Stimulated activated CD8-positive, alpha-beta memory T cell treated with anti-CD3 and anti-CD28 coated beads, Interleukin-7, amount 100 ng/mL, for 1 hour (primary cell): Measurements from ENCODE around the gene ANKRD6.

Experiments
- DNase-seq, 2 donors: peaks; one replicate each; pipeline ENCODE4 v3.0.0-alpha.2; 2020; ENCODE audit warnings: low read depth in 2 of 2

Gene ANKRD6

DNA sequence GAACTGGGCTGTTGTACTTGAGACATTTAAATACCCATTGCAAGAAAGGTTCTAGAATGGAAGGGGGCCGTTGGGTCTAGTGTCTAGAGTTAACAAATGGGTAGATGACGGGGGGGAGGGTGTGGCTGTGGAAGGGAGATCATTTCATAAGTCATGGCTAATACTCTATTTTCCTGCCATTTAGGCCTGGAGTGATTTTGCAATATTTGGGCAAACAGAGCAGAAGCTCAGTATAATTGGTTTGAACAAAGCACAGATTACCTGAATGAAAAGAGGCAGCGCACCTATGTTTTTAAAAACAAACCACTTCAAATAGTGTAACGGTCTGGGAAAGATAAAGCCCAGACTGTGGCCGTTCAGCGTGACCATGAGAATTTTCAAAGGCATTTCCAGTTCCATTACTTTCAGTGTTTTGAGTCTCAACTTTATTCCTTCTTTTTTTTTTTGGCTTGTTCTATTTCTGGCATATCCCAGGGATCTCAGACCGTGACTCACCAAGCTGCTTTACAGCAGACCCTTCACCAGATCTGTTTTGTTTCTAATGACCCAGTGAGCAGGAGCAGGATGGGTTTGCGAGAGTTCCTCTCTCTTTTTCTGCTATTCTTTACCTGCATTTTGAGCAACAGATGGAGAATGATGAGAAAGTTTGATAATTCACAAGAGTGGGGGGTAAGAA, 131.9 kb downstream of the ANKRD6 start:
- no peak for DNase-seq

DNA sequence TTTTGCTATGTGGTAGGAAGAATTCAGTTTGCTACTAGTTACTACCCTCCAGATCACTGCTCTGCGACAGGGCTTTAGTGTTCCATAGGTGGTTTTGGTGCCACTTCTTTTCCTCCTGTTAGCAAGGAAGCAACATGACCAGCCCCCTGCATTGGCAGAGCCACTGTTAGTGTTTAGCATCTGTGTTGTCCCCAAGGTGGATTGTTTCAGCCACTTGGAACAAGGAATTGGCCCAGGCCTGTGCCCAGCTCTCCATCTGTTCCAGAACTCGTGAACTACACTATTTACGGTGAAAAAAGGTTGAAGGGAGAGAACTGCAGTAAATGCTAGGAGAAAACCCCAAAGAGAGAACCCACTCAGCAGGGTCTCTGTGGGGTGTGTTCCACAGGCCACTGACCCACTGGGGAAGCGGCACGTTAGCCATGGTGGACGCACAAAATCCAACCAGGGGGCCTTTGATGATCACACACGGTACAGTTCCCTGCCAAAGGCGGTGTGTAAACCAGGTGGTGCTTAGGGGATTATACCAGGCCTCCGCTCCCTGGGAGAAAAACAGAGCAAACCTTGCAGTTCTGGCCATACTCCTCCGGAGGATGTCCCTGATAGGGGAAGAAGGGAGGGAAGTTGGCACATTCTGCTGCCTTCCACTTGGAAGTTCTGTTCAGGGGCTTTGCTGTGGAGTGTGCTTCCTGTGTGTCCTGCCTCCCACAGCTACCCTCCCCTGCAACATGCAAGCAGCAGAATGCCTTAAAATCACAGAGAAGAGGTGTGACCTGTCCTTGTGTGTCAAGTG, 133.3 kb downstream of the ANKRD6 start:
- no peak for DNase-seq

DNA sequence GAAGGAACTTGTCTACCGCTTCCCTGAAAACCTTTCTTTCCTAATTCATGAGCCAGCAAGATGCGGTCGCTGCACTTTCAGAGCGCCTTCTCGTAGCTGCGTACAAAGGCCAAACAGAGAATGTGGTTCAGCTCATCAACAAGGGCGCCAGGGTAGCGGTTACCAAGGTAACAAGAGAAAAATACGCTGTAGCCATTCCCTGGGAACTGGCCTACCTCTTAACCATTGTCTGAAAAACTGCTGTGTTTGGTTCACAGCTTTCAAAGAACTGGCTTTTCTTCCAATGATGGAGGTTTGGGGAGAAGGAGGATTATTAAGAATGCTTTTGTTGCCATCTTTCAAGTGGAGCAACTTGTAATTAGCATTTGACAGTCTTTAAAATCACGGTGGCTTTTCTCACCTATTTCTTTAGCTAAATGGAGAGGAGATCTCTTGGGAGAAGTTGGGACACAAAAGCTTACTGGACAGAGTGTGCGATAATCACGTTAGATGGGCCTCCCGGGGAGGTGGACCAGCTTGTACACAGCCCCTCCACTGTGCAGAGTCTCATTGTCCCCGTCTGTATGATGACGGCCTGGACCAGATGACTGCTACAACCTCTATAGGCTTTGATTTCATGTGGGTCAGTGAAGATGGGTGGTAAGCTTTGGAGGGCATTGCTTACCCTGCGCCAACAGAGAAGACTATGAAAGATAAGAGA, 134.1 kb downstream of the ANKRD6 start:
- DNase-seq: no peak

DNA sequence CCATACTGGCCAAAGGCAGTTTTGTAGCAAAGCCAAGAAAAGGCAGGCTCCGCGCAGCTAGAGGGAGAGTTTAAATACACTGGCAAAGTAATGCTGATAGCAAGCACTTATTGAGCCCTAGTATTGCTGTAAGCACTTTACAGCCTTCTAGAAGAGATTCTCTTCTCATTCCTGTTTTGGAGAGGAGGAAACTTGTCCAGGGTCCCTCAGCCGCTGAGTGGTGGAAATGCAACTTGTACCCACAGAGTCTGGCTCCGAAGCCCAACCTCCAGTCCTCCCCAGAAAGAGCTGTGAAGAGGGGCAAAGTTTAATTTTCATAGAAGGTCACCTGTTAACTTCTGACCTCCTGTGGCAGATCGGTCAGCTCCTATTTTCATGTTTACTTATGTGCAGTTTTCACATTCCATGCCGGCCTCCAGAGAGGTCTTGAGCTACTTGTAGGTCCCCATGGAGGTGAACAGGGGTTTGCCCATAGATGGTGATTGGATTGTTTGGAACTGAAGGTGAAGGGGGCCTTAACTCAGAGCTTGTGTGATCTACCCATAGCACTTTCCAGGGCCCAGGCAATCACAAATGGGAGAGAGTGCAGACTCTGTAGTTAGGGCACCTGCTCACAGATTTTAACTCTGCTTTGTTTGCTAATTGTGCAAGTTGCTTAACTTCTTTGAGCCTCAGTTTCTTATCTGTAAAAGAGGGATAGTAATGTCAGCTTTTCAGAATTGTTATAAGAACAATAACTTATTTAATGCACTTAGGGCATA, 134.9 kb downstream of the ANKRD6 start:
- DNase-seq: no peak

GRCh38 chr6:89574910-89575561, 142.1 kb downstream of the ANKRD6 start:
- no peak for DNase-seq

GRCh38 chr6:89575562-89575960, 142.6 kb downstream of the ANKRD6 start:
- no peak for DNase-seq

DNA sequence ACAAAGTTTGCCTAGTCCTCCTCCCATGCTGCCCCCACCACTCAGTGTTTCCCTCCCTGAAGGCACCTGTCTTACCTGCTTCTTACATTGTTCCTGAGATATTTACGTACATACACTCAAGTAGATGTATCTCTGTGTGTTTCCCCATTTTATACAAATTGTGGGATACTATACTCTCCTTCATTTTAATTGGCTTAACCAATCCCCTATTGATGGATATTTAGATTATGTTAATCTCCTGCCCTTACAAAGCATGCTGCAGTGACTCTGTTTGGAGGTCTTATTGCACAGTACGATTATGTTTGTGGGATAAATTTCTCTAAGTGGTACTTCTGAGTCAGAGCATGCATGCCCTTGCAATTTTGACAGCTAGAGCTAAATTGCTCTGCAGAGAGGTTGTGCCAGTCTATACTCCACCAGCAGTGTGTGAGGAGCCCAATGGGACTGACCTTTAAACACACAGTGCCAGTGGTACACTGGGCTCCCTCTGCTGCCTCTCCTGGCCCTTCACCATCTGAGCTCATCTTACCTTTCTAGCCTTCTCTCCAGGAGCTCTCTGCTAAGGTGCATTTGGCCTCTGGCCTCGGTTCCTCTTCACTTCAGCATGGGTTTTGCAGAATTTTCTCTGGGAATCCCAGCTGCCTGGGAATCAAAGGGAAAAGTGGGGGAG, 148.2 kb downstream of the ANKRD6 start:
- DNase-seq: no peak

GRCh38 chr6:89581689-89582088, 148.7 kb downstream of the ANKRD6 start:
- DNase-seq: no peak

DNA sequence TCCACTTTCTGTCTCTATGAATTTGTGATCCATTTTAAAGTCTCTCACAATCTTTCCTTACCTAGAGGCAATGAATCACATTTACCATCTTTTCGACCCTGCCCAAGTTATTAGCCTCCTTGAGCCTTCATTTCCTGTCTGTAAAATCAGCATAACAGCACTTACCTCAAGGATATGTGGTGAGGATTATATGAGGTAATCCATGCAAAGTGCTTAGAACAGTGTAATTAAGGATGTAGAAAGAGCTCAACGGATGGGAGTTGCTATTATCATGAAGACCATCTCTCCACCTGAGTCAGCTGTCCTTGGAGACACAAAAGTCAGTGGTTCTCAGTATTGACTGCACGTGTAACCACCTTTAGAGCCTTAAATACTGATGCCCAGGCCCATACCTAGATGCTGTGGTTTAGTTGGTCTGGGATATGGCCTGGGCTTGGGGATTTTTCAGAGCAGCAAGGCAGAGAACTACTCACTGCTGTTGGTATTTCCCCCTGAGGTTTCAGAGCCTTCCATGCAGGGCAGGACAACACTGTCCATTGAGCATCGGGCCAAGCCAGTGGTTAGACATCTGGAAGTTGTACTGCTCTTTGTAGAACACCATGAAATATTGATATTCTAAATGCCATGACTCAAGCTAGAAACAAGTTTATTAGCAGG, 149.8 kb downstream of the ANKRD6 start:
- DNase-seq: no peak

GRCh38 chr6:89583559-89583958, 150.6 kb downstream of the ANKRD6 start:
- DNase-seq: no peak

GRCh38 chr6:89584539-89584938, 151.6 kb downstream of the ANKRD6 start:
- DNase-seq: no peak

- no peak for DNase-seq
These were observed 152.2 kb downstream of the ANKRD6 start for GRCh38 chr6:89585154-89585553.

DNA sequence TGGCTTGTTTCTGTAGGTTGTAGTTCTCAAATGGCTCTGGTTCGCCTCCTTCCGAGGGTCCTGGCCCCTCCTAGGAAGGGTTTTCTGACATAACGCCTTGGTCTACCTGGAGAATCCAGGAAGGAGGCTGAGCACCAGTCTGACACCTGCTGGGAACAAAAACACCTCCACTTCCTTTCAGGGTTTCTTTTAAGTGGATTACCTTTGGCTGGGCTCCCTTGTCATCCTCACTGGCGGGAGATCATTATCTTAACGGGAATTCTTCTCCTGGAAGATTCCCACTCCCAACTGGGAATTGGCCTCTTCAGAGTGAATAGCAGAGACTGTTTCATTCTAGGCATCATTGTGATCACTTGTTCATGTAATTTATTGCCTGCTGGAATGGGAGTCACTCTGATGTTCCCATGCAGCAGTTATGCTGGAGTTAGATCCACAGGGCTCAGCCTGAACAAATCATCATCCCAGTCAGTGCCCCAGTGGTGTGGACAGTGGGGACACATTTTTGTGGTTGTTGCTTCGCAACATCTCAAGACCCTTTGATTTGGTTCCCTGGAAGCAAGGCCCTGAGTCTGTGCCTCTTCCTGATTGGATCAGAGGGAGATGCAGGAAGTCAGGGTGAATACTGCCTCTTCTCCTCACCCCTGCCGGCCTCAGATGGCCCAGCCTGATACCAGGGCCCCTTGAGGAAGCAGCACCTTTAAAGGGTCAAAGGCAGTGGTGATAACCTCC, 156.5 kb downstream of the ANKRD6 start:
- DNase-seq: no peak

- no peak for DNase-seq
These were observed 157.2 kb downstream of the ANKRD6 start for GRCh38 chr6:89590133-89590532.

DNA sequence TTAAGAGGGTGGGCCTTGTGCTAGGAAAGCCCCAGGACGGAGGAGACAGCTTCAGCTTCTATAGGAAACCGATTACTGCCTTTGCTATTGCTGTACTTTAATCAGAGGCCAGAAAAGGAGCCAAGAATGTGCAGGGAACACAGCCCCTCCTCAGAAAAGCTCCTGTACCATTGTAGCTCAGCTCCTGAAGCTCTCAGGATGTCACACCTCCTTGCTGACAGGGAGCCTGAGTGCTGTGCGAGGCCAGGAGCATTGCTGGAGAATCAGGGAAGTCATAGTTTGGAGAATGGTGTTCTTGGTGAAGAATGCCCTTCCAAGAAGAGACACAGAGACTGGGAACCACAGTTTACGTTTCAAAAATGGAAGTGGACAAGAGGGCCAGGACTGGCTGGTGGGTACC, 158.8 kb downstream of the ANKRD6 start:
- no peak for DNase-seq

DNA sequence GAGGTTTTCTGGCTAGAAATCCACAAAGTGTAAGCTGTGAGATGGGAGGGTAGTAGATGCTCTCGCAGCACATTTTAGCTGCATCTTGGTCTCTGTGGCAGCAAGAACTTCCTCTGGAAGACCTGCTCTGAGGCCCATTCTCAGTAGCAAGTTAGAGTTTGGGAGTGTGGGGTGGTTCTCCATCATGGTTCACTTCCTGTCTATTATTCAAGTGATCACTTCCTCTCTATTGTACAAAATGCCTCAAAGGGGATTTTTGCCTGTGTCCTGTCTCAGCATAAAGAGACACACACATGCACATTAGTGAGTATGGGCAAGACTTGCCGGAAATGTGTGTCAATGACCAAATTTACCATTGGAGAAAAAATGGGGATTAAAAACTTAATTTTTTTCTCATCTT, 163.1 kb downstream of the ANKRD6 start:
- DNase-seq: no peak

- no peak for DNase-seq
These were observed 163.5 kb downstream of the ANKRD6 start for GRCh38 chr6:89596484-89596883.

- no peak for DNase-seq
These were observed 164.4 kb downstream of the ANKRD6 start for GRCh38 chr6:89597372-89597771.

- no peak for DNase-seq
These were observed 165.0 kb downstream of the ANKRD6 start for GRCh38 chr6:89597988-89598387.

DNA sequence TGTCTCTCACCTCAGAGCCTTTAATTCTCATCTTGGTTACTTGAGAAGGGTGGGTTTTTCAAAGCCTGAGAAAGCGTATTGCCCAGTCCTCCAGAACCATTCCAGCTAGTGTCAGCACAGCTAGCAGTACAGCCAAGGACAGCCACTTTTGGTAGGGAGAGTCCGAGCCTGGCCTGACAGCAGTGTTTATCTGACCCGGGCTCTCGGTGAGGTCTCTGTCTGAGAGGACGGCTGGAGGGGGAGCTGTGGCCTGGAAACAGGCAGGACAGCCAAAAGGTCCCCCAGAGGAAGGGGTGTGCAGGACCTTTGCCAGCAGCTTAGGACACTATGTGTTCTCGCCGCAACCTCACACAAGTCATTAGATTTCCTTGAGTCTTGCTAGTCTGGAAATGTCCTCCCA, 166.8 kb downstream of the ANKRD6 start:
- no peak for DNase-seq
